Measurements from ENCODE around the gene AMMECR1L. TPM values are rescaled to one million over a fixed set of nuclear protein-coding genes. Genes with fewer than 3 reads are reported as not detected.

AMMECR1L gene
- total RNA-seq, 4 donors from 2014 or later = 18.3 to 26.1 (median 21.6) TPM

DNA sequence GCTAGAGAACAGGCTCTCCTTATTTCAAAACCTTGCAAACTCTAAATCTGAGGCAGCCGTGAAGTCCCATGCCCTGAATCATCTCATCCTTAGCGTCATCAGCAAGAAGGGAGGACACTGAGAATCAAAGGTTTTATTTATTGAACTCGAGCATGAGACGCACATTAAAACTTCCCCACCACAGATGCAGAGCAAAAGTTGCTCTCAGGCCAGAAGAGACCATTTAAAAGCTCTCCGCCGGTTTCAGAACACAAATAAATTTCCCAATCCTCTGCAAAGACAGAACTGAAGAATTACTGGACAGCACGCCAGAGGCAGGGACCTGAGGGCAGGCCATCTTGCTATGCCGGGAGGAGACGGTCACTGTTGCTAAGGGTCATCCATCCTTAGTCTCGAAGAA lies 1.3 kb downstream of the AMMECR1L start:
- DNase-seq (ENCODE audit: low spot score) (no peak), ATAC-seq (ENCODE audit: low FRiP score) (no peak)
- TF ChIP-seq, protein P1, sequence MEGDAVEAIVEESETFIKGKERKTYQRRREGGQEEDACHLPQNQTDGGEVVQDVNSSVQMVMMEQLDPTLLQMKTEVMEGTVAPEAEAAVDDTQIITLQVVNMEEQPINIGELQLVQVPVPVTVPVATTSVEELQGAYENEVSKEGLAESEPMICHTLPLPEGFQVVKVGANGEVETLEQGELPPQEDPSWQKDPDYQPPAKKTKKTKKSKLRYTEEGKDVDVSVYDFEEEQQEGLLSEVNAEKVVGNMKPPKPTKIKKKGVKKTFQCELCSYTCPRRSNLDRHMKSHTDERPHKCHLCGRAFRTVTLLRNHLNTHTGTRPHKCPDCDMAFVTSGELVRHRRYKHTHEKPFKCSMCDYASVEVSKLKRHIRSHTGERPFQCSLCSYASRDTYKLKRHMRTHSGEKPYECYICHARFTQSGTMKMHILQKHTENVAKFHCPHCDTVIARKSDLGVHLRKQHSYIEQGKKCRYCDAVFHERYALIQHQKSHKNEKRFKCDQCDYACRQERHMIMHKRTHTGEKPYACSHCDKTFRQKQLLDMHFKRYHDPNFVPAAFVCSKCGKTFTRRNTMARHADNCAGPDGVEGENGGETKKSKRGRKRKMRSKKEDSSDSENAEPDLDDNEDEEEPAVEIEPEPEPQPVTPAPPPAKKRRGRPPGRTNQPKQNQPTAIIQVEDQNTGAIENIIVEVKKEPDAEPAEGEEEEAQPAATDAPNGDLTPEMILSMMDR (IDR thresholded peaks at IDR 0.05) = no peak

DNA sequence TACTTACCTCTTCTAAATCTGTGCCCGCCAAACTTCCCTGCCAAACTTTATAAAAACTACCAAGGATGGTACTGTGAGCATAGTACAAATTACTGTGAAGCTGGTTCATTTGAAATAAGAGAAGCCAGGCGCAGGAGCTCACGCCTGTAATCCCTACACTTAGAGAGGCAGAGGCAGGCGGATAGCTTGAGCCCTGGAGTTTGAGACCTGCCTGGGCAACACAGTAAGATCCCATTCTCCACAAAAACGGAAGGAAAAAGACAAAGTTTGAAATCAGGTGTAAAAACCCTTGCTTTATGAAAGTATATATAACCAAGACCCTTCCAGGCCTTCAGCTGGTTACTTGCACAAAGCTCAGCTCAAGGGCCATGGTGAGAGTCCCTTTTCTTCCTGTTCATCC lies 5.9 kb downstream of the AMMECR1L start:
- DNase-seq (ENCODE audit: low spot score) (no peak), ATAC-seq (ENCODE audit: low FRiP score) (no peak)
- TF ChIP-seq, protein P1 (IDR thresholded peaks at IDR 0.05) = no peak

DNA sequence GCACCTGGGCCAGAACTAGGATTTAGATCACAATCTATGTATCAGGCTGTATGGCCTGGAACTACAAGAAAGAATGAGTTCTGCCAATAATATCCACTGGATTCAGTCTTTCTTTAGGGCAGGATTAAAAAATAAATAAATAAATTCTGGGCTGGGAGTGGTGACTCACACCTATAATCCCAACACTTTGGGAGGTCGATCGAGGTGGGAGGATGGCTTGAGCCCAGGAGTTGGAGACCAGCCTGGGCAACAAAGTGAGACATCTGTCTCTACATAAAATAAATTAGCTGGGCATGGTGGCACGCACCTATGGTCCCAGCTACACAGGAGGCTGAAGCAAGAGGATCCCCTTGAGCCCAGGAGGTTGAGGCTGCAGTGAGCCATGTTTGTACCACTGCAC lies 8.1 kb downstream of the AMMECR1L start:
- ATAC-seq (ENCODE audit: low FRiP score) (no peak), DNase-seq (ENCODE audit: low spot score) (no peak)
- TF ChIP-seq, protein P1 (IDR thresholded peaks at IDR 0.05) = no peak

DNA sequence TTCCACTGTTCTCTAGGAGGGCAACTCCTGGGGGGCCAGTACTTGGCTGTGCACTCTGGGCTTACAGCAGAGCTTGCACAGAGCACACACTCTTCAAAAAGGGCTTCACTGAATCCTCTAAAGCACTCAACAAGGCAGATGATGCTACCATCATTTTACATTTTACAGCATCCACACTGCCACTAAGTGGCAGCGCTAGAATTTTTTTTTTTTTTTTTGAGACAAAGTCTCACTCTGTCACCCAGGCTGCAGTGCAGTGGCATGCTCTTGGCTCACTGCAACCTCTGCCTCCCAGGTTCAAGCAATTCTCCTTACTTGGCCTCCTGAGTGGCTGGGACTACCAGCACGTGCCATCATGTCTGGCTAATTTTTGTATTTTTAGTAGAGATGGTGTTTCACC lies 8.6 kb downstream of the AMMECR1L start:
- ATAC-seq (ENCODE audit: low FRiP score) = no peak

DNA sequence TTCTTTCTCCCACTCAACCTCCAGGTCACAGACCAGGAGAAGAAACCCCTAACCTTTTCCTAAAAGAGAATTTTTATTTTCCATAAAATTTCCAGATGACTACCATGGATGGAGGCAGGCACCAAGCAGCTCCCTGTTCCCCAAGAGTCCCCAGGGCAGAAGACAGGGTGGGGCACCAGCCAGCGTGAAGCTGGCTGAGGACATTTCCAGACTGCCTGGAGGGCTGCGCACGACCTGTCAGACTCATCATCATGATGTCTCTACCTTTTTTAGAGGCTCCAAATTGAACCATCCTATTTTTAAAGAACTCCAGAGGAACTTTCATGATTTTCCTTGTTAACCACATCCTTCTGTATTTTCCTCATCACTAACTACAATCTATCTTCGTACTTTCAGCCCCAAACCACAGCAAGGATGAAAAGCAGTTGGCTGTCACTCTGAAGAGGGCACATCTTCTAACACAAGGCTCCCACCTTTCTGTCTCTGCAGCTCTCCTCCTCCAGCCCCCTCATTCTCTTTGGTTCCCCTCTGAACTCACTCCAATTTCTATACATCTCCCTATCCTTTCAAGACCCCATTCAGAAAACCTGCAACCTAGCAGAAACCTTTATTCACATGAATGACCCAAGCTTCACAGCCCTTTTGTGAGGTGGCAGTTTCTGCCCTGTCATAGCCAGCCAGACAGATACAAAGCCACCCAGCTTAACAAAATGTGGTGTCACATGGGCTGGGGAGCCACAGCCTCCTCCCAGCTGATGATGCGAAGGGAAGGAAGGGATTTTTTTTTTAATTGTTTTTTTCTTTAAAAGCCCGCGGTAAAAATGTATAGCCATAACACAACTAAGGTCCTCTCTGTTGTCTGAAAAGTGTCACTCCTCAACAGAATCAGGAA lies 11.1 kb downstream of the AMMECR1L start:
- no peak for ATAC-seq (ENCODE audit: low FRiP score)
- TF ChIP-seq, protein P1 (IDR thresholded peaks at IDR 0.05) = no peak
- DNase-seq (ENCODE audit: low spot score) = no peak

More for the DNA sequence above, 8.6 kb downstream of the AMMECR1L start:
- DNase-seq (ENCODE audit: low spot score) = no peak
- TF ChIP-seq, protein P1 (IDR thresholded peaks at IDR 0.05) = no peak

DNA sequence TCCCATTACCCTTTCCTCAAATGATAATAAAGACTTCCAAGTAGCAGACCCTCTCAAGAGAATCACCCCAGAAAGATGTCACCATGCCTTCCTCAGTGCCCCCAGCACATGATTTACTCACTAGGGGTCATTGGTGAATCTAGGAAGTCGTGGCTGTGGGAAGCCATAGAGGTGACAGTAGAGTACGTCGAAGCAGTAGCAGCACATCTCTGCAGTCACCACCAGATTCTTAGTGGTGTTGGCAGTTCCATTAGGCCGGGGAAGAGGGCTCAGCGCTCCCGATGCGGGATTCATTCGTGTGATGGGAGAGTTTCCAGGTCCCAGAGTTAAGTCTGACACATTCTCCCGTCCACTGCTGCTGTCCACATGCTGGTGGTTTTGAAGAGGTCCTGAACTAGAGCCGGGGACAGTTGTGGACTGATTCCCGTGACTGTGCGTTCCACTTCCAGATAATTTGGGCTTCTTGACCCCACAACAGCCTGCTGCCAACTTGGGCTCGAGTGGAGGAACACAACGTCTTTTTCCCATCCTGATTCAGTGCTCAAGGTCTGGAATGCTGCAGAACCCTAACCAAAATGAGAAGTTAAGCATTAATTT lies 12.0 kb downstream of the AMMECR1L start:
- TF ChIP-seq, protein P1 (IDR thresholded peaks at IDR 0.05) = no peak
- ATAC-seq (ENCODE audit: low FRiP score) (no peak), DNase-seq (ENCODE audit: low spot score) (no peak)
